NT2/D1 (cell line): ENCODE data around the gene SLC45A1.

Source experiments
- YY1 ChIP-seq: IDR thresholded peaks from 2 replicates; pipeline ENCODE4 v1.6.1; 2011; ENCODE audit not compliant: insufficient read length, insufficient read depth
- ZNF274 ChIP-seq: IDR thresholded peaks from 2 replicates; pipeline ENCODE4 v1.6.1; 2011; ENCODE audit warnings: mild to moderate bottlenecking, low read depth, low read length

- TF ChIP-seq ZNF274 (no peak), YY1 (no peak)
Measured at GRCh38 chr1:8367571-8368194, 49.8 kb downstream of the SLC45A1 start.
